PC-3 (cell line): Measurements from ENCODE around the gene VSIG1. TPM values are rescaled to one million over a fixed set of nuclear protein-coding genes. Genes with fewer than 3 reads are reported as not detected.

Source experiments
- ATAC-seq: fragments of 200-7000 bp; cut with Tn5 transposase; 2 replicates; pipeline ENCODE4 v1.9.1; 2020; ENCODE audit warnings: mild to moderate bottlenecking, moderate library complexity
- BruUV-seq: library from RNA; stranded (reverse); fragments of 400-500 nt; replicated peaks from 2 replicates; lab custom pipeline; 2021; lab: Mats Ljungman, UMichigan
- CTCF ChIA-PET: fragments of 300-600 bp; sonication (Branson Sonifier 250); formaldehyde crosslinking; loops from one replicate; lab custom pipeline; 2022; ENCODE audit warnings: antibody characterized with exemption; lab: Charles Lee
- POLR2A ChIA-PET: fragments of 300-600 bp; sonication (Branson Sonifier 250); formaldehyde crosslinking; loops from one replicate; lab custom pipeline; 2022; ENCODE audit warnings: antibody characterized with exemption; ENCODE audit not compliant: unreplicated experiment; lab: Charles Lee
- DNase-seq: peaks from one replicate; pipeline ENCODE4 v3.0.0-alpha.2; 2015
- H2AFZ ChIP-seq: fragments of 300-600 bp; sonication (generic); 2 replicates; pipeline ENCODE4 v1.6.0; 2016; ENCODE audit warnings: antibody characterized with exemption, low read length
- H3F3A ChIP-seq: fragments of 300-600 bp; sonication (generic); one replicate; pipeline ENCODE4 v1.6.0; 2017; ENCODE audit warnings: antibody characterized with exemption, low read length, control low read depth, mild to moderate bottlenecking; ENCODE audit not compliant: unreplicated experiment
- H3K27ac ChIP-seq: fragments of 300-600 bp; sonication (generic); 2 replicates; pipeline ENCODE4 v1.5.1; 2016; ENCODE audit warnings: mild to moderate bottlenecking, low read length
- H3K27me3 ChIP-seq: fragments of 300-600 bp; sonication (generic); 2 replicates; pipeline ENCODE4 v1.6.1; 2016; ENCODE audit warnings: low read length, mixed read lengths
- H3K36me3 ChIP-seq: fragments of 300-600 bp; sonication (generic); 2 replicates; pipeline ENCODE4 v1.6.1; 2016; ENCODE audit warnings: low read depth, mixed run types, low read length, mixed read lengths
- H3K4me1 ChIP-seq: fragments of 300-600 bp; sonication (generic); 2 replicates; pipeline ENCODE4 v1.5.1; 2016; ENCODE audit warnings: low read length; ENCODE audit not compliant: insufficient read depth
- H3K4me2 ChIP-seq: fragments of 300-600 bp; sonication (generic); 2 replicates; pipeline ENCODE4 v1.6.0; 2016; ENCODE audit warnings: low read length
- H3K4me3 ChIP-seq: fragments of 300-600 bp; sonication (generic); 2 replicates; pipeline ENCODE4 v1.5.1; 2016; ENCODE audit warnings: mild to moderate bottlenecking, low read length, mixed read lengths
- H3K79me2 ChIP-seq: fragments of 300-600 bp; sonication (generic); 2 replicates; pipeline ENCODE4 v1.6.1; 2017; ENCODE audit warnings: low read length, mixed read lengths
- H3K9ac ChIP-seq: fragments of 300-600 bp; sonication (generic); 2 replicates; pipeline ENCODE4 v1.6.0; 2016; ENCODE audit warnings: mild to moderate bottlenecking, low read length
- H3K9me2 ChIP-seq: fragments of 300-600 bp; sonication (generic); replicated peaks from 2 replicates; pipeline ENCODE4 v1.6.1; 2016; ENCODE audit warnings: mixed run types, low read length, mixed read lengths
- H3K9me3 ChIP-seq: fragments of 300-600 bp; sonication (generic); 2 replicates; pipeline ENCODE4 v1.6.1; 2016; ENCODE audit warnings: low read length, mixed read lengths
- H4K20me1 ChIP-seq: fragments of 300-600 bp; sonication (generic); 2 replicates; pipeline ENCODE4 v1.6.1; 2016; ENCODE audit warnings: low read length, mixed read lengths
- CTCF ChIP-seq: fragments of 300-600 bp; sonication (generic); conservative IDR thresholded peaks from 2 replicates; pipeline ENCODE4 v1.5.1; 2017; ENCODE audit warnings: antibody characterized with exemption, low read depth, mild to moderate bottlenecking, low read length
- EZH2 ChIP-seq: fragments of 300-600 bp; sonication (generic); IDR thresholded peaks from one replicate; pipeline ENCODE4 v1.6.1; 2017; ENCODE audit warnings: antibody characterized with exemption, mild to moderate bottlenecking, low read length; ENCODE audit not compliant: unreplicated experiment
- EZH2phosphoT487 ChIP-seq: fragments of 300-600 bp; sonication (generic); IDR thresholded peaks from 2 replicates; pipeline ENCODE4 v1.6.1; 2018; ENCODE audit warnings: mild to moderate bottlenecking, antibody characterized with exemption, low read length, borderline replicate concordance
- intact Hi-C: fragments of 100-400 bp; cut with micrococcal nuclease; formaldehyde crosslinking; loops from 2 replicates; pipeline ENCODE4 v1.9.0; 2023
- total RNA-seq: library from RNA; depleted of rRNA; stranded (reverse); fragments of >200 nt; gene quantifications from 2 replicates; pipeline ENCODE4 v1.2.3, GENCODE V29; 2014

Gene VSIG1
- total RNA-seq, 1 experiment from 2014 or later, result 0.84 TPM

GRCh38 chrX:108053218-108053617 lies 8.4 kb downstream of the VSIG1 start:
- H4K20me1 ChIP-seq, result no peaks in the 10 kb centered on the region
- no peak overlapping the region for H3K9ac ChIP-seq
- no peaks in the 10 kb centered on the region for H3K79me2 ChIP-seq
- no peaks in the 10 kb centered on the region for H3K9me2 ChIP-seq
- H3K36me3 ChIP-seq, result no peaks in the 10 kb centered on the region
- H3K27ac ChIP-seq, result no peak overlapping the region
- H3K9me3 ChIP-seq, result no peaks in the 10 kb centered on the region
- DNase-seq (peak; percentile 14), ATAC-seq (peak; percentile 62)
- no peaks in the 10 kb centered on the region for H3K27me3 ChIP-seq
- no peaks in the 10 kb centered on the region for H3F3A ChIP-seq
- CTCF ChIA-PET, result no interaction called here
- H2AFZ ChIP-seq, result no peak overlapping the region
- BruUV-seq, result no TSS peak
- intact Hi-C loops, result no loop called here
- POLR2A ChIA-PET, result no interaction called here
- no peak overlapping the region for H3K4me3 ChIP-seq
- no peak overlapping the region for H3K4me2 ChIP-seq
- no peak for TF ChIP-seq EZH2phosphoT487
- TF ChIP-seq EZH2, result no peak
- TF ChIP-seq CTCF, result no peak
- peaks cover 5% of the 10 kb centered on the region; the same call in 1 of the 2 replicates for H3K4me1 ChIP-seq

- DNase-seq (no peak), ATAC-seq (no peak)
- Histone ChIP-seq H2AFZ (no peak overlapping the region), H3K79me2 (no peaks in the 10 kb centered on the region), H3K4me2 (no peak overlapping the region), H3K4me3 (no peak overlapping the region), H3K9me3 (no peaks in the 10 kb centered on the region), H3K9me2 (no peaks in the 10 kb centered on the region), H3K4me1 (peaks cover 5% of the 10 kb centered on the region; the same call in 1 of the 2 replicates), H3K9ac (no peak overlapping the region), H3K27ac (no peak overlapping the region), H3K27me3 (no peaks in the 10 kb centered on the region), H3K36me3 (no peaks in the 10 kb centered on the region), H4K20me1 (no peaks in the 10 kb centered on the region), H3F3A (no peaks in the 10 kb centered on the region)
- intact Hi-C loops, result no loop called here
- CTCF ChIA-PET, result no interaction called here
- POLR2A ChIA-PET, result no interaction called here
- no peak for TF ChIP-seq CTCF
- no peak for TF ChIP-seq EZH2
- TF ChIP-seq EZH2phosphoT487, result no peak
- no TSS peak for BruUV-seq
Measured at GRCh38 chrX:108055546-108055945, 10.7 kb downstream of the VSIG1 start.

GRCh38 chrX:108059801-108060200 lies 14.9 kb downstream of the VSIG1 start:
- H3K4me2 ChIP-seq, result no peak overlapping the region
- intact Hi-C loops, result no loop called here
- no peak overlapping the region for H3K9ac ChIP-seq
- no TSS peak for BruUV-seq
- ATAC-seq (no peak), DNase-seq (no peak)
- POLR2A ChIA-PET, result no interaction called here
- no peaks in the 10 kb centered on the region for H3K36me3 ChIP-seq
- H3K9me3 ChIP-seq, result no peaks in the 10 kb centered on the region
- H2AFZ ChIP-seq, result no peak overlapping the region
- no peaks in the 10 kb centered on the region for H3K27me3 ChIP-seq
- H3K27ac ChIP-seq, result no peak overlapping the region
- no peaks in the 10 kb centered on the region for H3F3A ChIP-seq
- CTCF ChIA-PET, result no interaction called here
- no peak overlapping the region for H3K4me3 ChIP-seq
- H4K20me1 ChIP-seq, result no peaks in the 10 kb centered on the region
- no peaks in the 10 kb centered on the region for H3K79me2 ChIP-seq
- TF ChIP-seq CTCF (no peak), EZH2 (no peak), EZH2phosphoT487 (no peak)
- H3K4me1 ChIP-seq, result no peaks in the 10 kb centered on the region
- H3K9me2 ChIP-seq, result no peaks in the 10 kb centered on the region
